ENCODE data around the gene PFN1.

The PFN1 gene

GRCh38 chr17:4901108-4901647 is 47.2 kb downstream of the PFN1 start:
- Histone ChIP-seq H3K79me2 (ENCODE audit: insufficient read depth, low read length) (no peaks in the 10 kb centered on the region), H3K27me3 (ENCODE audit: insufficient read depth, low read length) (no peaks in the 10 kb centered on the region), H3K4me3 (ENCODE audit: low read depth, low read length, poor library complexity, severe bottlenecking) (peak overlapping the region; percentile 58), H3K36me3 (ENCODE audit: insufficient read depth, low read length) (peaks cover 9% of the 10 kb centered on the region; the same call in 1 of the 2 replicates), H3F3A (ENCODE audit: insufficient read depth, low read length) (no peaks in the 10 kb centered on the region), H3K9me2 (ENCODE audit: low read depth, low read length) (no peaks in the 10 kb centered on the region), H2AFZ (ENCODE audit: low read length) (no peak overlapping the region), H3K4me1 (ENCODE audit: insufficient read depth, low read length, severe bottlenecking) (peaks cover 35% of the 10 kb centered on the region), H3K4me2 (ENCODE audit: low read length) (peak overlapping the region; percentile 76), H3K9me3 (ENCODE audit: low read length) (no peaks in the 10 kb centered on the region), H3K27ac (ENCODE audit: low read depth, low read length, poor library complexity, severe bottlenecking) (no peak overlapping the region), H4K20me1 (ENCODE audit: insufficient read depth, low read length) (no peaks in the 10 kb centered on the region), H3K9ac (ENCODE audit: low read length) (peak overlapping the region; percentile 35; the same call in 1 of the 2 replicates)
- TF ChIP-seq EZH2 (IDR thresholded peaks at IDR 0.05; ENCODE audit: borderline replicate concordance, low read length) (no peak), CTCF (IDR thresholded peaks at IDR 0.05; ENCODE audit: low read length) (no peak)

GRCh38 chr17:4900231-4901107 is 47.9 kb downstream of the PFN1 start:
- Histone ChIP-seq H2AFZ (ENCODE audit: low read length) (no peak overlapping the region; the same call in 1 of the 2 replicates), H3K9me2 (ENCODE audit: low read depth, low read length) (no peaks in the 10 kb centered on the region), H3K4me2 (ENCODE audit: low read length) (peak overlapping the region; percentile 76), H3K27ac (ENCODE audit: low read depth, low read length, poor library complexity, severe bottlenecking) (no peak overlapping the region), H3K79me2 (ENCODE audit: insufficient read depth, low read length) (no peaks in the 10 kb centered on the region), H3K9me3 (ENCODE audit: low read length) (no peaks in the 10 kb centered on the region), H3K9ac (ENCODE audit: low read length) (peak overlapping the region; percentile 35; the same call in 1 of the 2 replicates), H3K4me1 (ENCODE audit: insufficient read depth, low read length, severe bottlenecking) (peaks cover 35% of the 10 kb centered on the region), H3F3A (ENCODE audit: insufficient read depth, low read length) (no peaks in the 10 kb centered on the region), H3K4me3 (ENCODE audit: low read depth, low read length, poor library complexity, severe bottlenecking) (peak overlapping the region; percentile 58), H3K36me3 (ENCODE audit: insufficient read depth, low read length) (peaks cover 14% of the 10 kb centered on the region), H4K20me1 (ENCODE audit: insufficient read depth, low read length) (no peaks in the 10 kb centered on the region), H3K27me3 (ENCODE audit: insufficient read depth, low read length) (no peaks in the 10 kb centered on the region)
- TF ChIP-seq EZH2 (IDR thresholded peaks at IDR 0.05; ENCODE audit: borderline replicate concordance, low read length) = no peak
- no peak for TF ChIP-seq CTCF (IDR thresholded peaks at IDR 0.05; ENCODE audit: low read length)

- TF ChIP-seq EZH2 (IDR thresholded peaks at IDR 0.05; ENCODE audit: borderline replicate concordance, low read length) = no peak
- no peak for TF ChIP-seq CTCF (IDR thresholded peaks at IDR 0.05; ENCODE audit: low read length)
- Histone ChIP-seq H3K36me3 (ENCODE audit: insufficient read depth, low read length) (peaks cover 21% of the 10 kb centered on the region), H3K9me3 (ENCODE audit: low read length) (no peaks in the 10 kb centered on the region), H4K20me1 (ENCODE audit: insufficient read depth, low read length) (no peaks in the 10 kb centered on the region), H3K27ac (ENCODE audit: low read depth, low read length, poor library complexity, severe bottlenecking) (no peak within 1 kb of the TSS), H3K4me1 (ENCODE audit: insufficient read depth, low read length, severe bottlenecking) (peaks cover 35% of the 10 kb centered on the region), H3K4me2 (ENCODE audit: low read length) (peak within 1 kb of the TSS; percentile 76), H2AFZ (ENCODE audit: low read length) (no peak within 1 kb of the TSS), H3K9me2 (ENCODE audit: low read depth, low read length) (no peaks in the 10 kb centered on the region), H3K9ac (ENCODE audit: low read length) (no peak within 1 kb of the TSS; the same call in 1 of the 2 replicates), H3K27me3 (ENCODE audit: insufficient read depth, low read length) (no peaks in the 10 kb centered on the region), H3F3A (ENCODE audit: insufficient read depth, low read length) (no peaks in the 10 kb centered on the region), H3K4me3 (ENCODE audit: low read depth, low read length, poor library complexity, severe bottlenecking) (peak within 1 kb of the TSS; percentile 58), H3K79me2 (ENCODE audit: insufficient read depth, low read length) (no peaks in the 10 kb centered on the region)
These were observed 48.7 kb downstream of the PFN1 start, which contains the start of gene C17orf107 for GRCh38 chr17:4899341-4900230. TSS of gene C17orf107 (plus strand) at chr17:4899536. CDS start at chr17:4899763, 227 bp downstream.

Data from OCI-LY1 (cell line).